HCT116 (cell line): ENCODE measurements around the gene EMILIN2. TPM values are rescaled to one million over a fixed set of nuclear protein-coding genes. Genes with fewer than 3 reads are reported as not detected.

Experiments used
- ATAC-seq: fragments of 200-7000 bp; cut with Tn5 transposase; 2 replicates; pipeline ENCODE4 v1.9.1; 2020; ENCODE audit warnings: mild to moderate bottlenecking, moderate library complexity
- BruUV-seq: library from RNA; stranded (reverse); fragments of 400-500 nt; replicated peaks from 2 replicates; lab custom pipeline; 2021; lab: Mats Ljungman, UMichigan
- CTCF ChIA-PET: fragments of 300-600 bp; sonication (Branson Sonifier 250); formaldehyde crosslinking; loops from one replicate; lab custom pipeline; 2021; ENCODE audit warnings: antibody characterized with exemption; lab: Charles Lee
- POLR2A ChIA-PET: fragments of 300-600, 350-600 bp; sonication (Branson Sonifier 250); formaldehyde crosslinking; loops from one replicate; lab custom pipeline; 2021; ENCODE audit warnings: antibody characterized with exemption; lab: Charles Lee
- RAD21 ChIA-PET, 2 experiments: fragments of 300-600 bp; sonication (Branson Sonifier 250); formaldehyde crosslinking; loops; one replicate each; lab custom pipeline; 2023; ENCODE audit warnings: low total read pairs in 2 of 2; ENCODE audit not compliant: uncharacterized antibody in 2 of 2, unreplicated experiment in 2 of 2, low non-redundant PET in 1 of 2; lab: Charles Lee
- DNase-seq: peaks from one replicate; pipeline ENCODE4 v3.0.0-alpha.2; 2010; ENCODE audit warnings: low read depth, low spot score
- H2AFZ ChIP-seq: fragments of 200-600 bp; shearing (Covaris generic), sonication (generic); 2 replicates; pipeline ENCODE4 v1.6.1; 2017; ENCODE audit warnings: low read depth, mixed run types, mixed read lengths, antibody characterized with exemption, low read length; ENCODE audit not compliant: poor library complexity, severe bottlenecking
- H3K27ac ChIP-seq: 2 replicates; pipeline ENCODE4 v1.5.1; 2012; ENCODE audit warnings: low read depth, low read length
- H3K27me3 ChIP-seq: fragments of 200-600 bp; sonication (generic); 2 replicates; pipeline ENCODE4 v1.6.1; 2016; ENCODE audit warnings: mixed run types, low read length, mixed read lengths; ENCODE audit not compliant: insufficient read depth
- H3K36me3 ChIP-seq, 2 experiments: fragments of 200-500 bp in 1 of 2; fragments of 200-600 bp in 1 of 2; sonication (Bioruptor generic) in 1 of 2; sonication (generic) in 1 of 2; 2 replicates each; pipeline versions ENCODE4 v1.5.1 to v1.6.1; 2014 to 2016; ENCODE audit warnings: low read length in 2 of 2, inconsistent platforms in 1 of 2, mixed read lengths in 1 of 2, mixed run types in 1 of 2; ENCODE audit not compliant: insufficient read depth in 2 of 2, control insufficient read depth in 1 of 2
- H3K4me1 ChIP-seq, 2 experiments: fragments of 200-600 bp in 1 of 2; sonication (generic) in 1 of 2; 2 replicates each; pipeline versions ENCODE4 v1.5.1 to v1.6.1; 2012 to 2017; ENCODE audit warnings: low read length in 2 of 2, inconsistent platforms in 1 of 2, mild to moderate bottlenecking in 1 of 2, mixed read lengths in 1 of 2, mixed run types in 1 of 2, moderate library complexity in 1 of 2; ENCODE audit not compliant: insufficient read depth in 2 of 2, control insufficient read depth in 1 of 2
- H3K4me2 ChIP-seq: fragments of 200-600 bp; sonication (generic); 2 replicates; pipeline ENCODE4 v1.6.1; 2017; ENCODE audit warnings: mixed run types, low read length, mixed read lengths
- H3K4me3 ChIP-seq, 2 experiments: fragments of 200-600 bp in 1 of 2; sonication (generic) in 1 of 2; replicated peaks in 1 of 2; 2 replicates each; pipeline ENCODE4 v1.5.1; 2011 to 2016; ENCODE audit warnings: low read length in 2 of 2, control low read depth in 1 of 2, low read depth in 1 of 2, mild to moderate bottlenecking in 1 of 2, mixed read lengths in 1 of 2, mixed run types in 1 of 2
- H3K79me2 ChIP-seq: fragments of 200-600 bp; sonication (generic); 2 replicates; pipeline ENCODE4 v1.6.1; 2017; ENCODE audit warnings: mild to moderate bottlenecking, mixed run types, low read length, moderate library complexity, mixed read lengths; ENCODE audit not compliant: insufficient read depth
- H3K9ac ChIP-seq: fragments of 200-600 bp; sonication (generic); 2 replicates; pipeline ENCODE4 v1.6.1; 2016; ENCODE audit warnings: low read length, mixed read lengths
- H3K9me2 ChIP-seq: fragments of 200-600 bp; sonication (generic), shearing (Covaris generic); 2 replicates; pipeline ENCODE4 v1.6.1; 2017; ENCODE audit warnings: mixed run types, mild to moderate bottlenecking, moderate library complexity; ENCODE audit not compliant: insufficient read depth
- H3K9me3 ChIP-seq, 2 experiments: fragments of 200-500 bp in 1 of 2; fragments of 200-600 bp in 1 of 2; sonication (Bioruptor generic) in 1 of 2; sonication (generic) in 1 of 2; 2 replicates each; pipeline ENCODE4 v1.6.1; 2014 to 2017; ENCODE audit warnings: low read length in 2 of 2, mixed read lengths in 2 of 2, inconsistent platforms in 1 of 2, low read depth in 1 of 2, mild to moderate bottlenecking in 1 of 2, mixed run types in 1 of 2, moderate library complexity in 1 of 2; ENCODE audit not compliant: control insufficient read depth in 1 of 2, insufficient read depth in 1 of 2
- H4K20me1 ChIP-seq: fragments of 200-600 bp; sonication (generic), shearing (Covaris generic); 2 replicates; pipeline ENCODE4 v1.6.1; 2017; ENCODE audit warnings: mixed run types, mild to moderate bottlenecking, moderate library complexity; ENCODE audit not compliant: insufficient read depth
- CEBPB ChIP-seq: IDR thresholded peaks from 2 replicates; pipeline ENCODE4 v1.6.1; 2012; ENCODE audit warnings: low read depth
- EGR1 ChIP-seq: IDR thresholded peaks from 2 replicates; pipeline ENCODE4 v1.6.1; 2012; ENCODE audit warnings: low read depth
- EZH2phosphoT487 ChIP-seq: fragments of 200-600 bp; IDR thresholded peaks from 2 replicates; pipeline ENCODE4 v1.6.1; 2018; ENCODE audit warnings: antibody characterized with exemption, borderline replicate concordance
- FOSL1 ChIP-seq: IDR thresholded peaks from 2 replicates; pipeline ENCODE4 v1.6.1; 2012; ENCODE audit warnings: low read depth
- POLR2A ChIP-seq: IDR thresholded peaks from 2 replicates; pipeline ENCODE4 v1.7.0; 2011; ENCODE audit warnings: borderline replicate concordance; ENCODE audit not compliant: insufficient read depth, insufficient read length; ENCODE audit errors: extremely low read depth
- RAD21 ChIP-seq: IDR thresholded peaks from 2 replicates; pipeline ENCODE4 v1.6.1; 2012; ENCODE audit warnings: low read depth, mild to moderate bottlenecking
- SIN3A ChIP-seq: IDR thresholded peaks from 2 replicates; pipeline ENCODE4 v1.6.1; 2012; ENCODE audit warnings: low read depth
- SP1 ChIP-seq: IDR thresholded peaks from 2 replicates; pipeline ENCODE4 v1.6.1; 2012; ENCODE audit warnings: low read depth
- SRF ChIP-seq: IDR thresholded peaks from 2 replicates; pipeline ENCODE4 v1.6.1; 2012; ENCODE audit warnings: low read depth
- TCF7L2 ChIP-seq: IDR thresholded peaks from 2 replicates; pipeline ENCODE4 v1.7.0; 2011; ENCODE audit warnings: borderline replicate concordance, inconsistent platforms; ENCODE audit not compliant: insufficient read depth, insufficient read length; ENCODE audit errors: extremely low read depth
- YY1 ChIP-seq: IDR thresholded peaks from 2 replicates; pipeline ENCODE4 v1.6.1; 2011; ENCODE audit warnings: low read length, low read depth, moderate library complexity, mild to moderate bottlenecking; ENCODE audit not compliant: insufficient replicate concordance; ENCODE audit errors: extremely low read depth
- ZNF274 ChIP-seq: fragments of 200-500 bp; sonication (Bioruptor generic); IDR thresholded peaks from 2 replicates; pipeline ENCODE4 v1.6.1; 2014; ENCODE audit warnings: mild to moderate bottlenecking, low read depth, low read length, inconsistent platforms
- intact Hi-C: fragments of 100-400 bp; cut with micrococcal nuclease; formaldehyde crosslinking; loops from 2 replicates; pipeline ENCODE4 v1.10.0; 2022
- total RNA-seq: library from RNA; stranded (reverse); gene quantifications from one replicate; pipeline ENCODE4 v1.2.1, GENCODE V29; 2021; ENCODE audit not compliant: unreplicated experiment
- TF ChIP-seq, protein P1 (sequence below): IDR thresholded peaks from 2 replicates; pipeline ENCODE4 v1.6.1; 2011; ENCODE audit warnings: mild to moderate bottlenecking, low read length, moderate library complexity; ENCODE audit not compliant: insufficient replicate concordance; ENCODE audit errors: extremely low read depth
- TF ChIP-seq, protein P2 (sequence below): IDR thresholded peaks from 2 replicates; pipeline ENCODE4 v1.6.1; 2012; ENCODE audit warnings: low read depth
- TF ChIP-seq, protein P3 (sequence below): IDR thresholded peaks from 2 replicates; pipeline ENCODE4 v1.6.1; 2012

The EMILIN2 gene
- total RNA-seq, 1 experiment from 2014 or later = 23.4 TPM

DNA sequence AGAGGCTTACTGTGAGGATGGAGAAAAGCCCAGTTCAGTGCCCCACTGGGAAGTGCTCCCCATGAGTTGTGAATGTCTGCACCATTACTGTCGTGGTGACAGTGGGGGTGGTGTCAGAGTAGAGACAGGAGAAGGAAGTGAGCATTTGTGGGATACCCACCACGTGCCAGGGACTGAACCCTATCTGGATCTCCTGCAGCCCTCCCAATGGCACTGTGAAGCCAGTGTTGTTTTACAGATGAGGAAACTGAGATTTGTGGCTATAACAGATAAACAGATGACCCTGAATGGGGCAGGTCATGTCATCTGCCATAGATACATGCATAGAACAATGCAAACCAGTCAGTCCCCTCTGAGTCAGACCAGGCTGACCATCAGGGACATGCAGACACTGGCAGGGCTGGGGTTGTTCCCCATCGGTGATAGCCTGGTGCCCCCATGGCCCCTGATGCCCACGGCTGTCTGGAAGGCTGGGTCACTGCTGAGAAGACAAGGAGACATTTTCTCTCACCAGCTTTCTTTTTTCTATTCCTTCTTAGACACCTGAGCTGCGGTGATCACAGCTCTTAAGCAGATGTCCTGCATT is 60.8 kb downstream of the EMILIN2 start:
- H3K4me1 ChIP-seq = peaks cover 7 to 28% of the 10 kb centered on the region in 2 experiments; a peak in 3 of 4 replicates
- no peak overlapping the region for H2AFZ ChIP-seq
- peak overlapping the region; percentile 94 for H3K9ac ChIP-seq

DNA sequence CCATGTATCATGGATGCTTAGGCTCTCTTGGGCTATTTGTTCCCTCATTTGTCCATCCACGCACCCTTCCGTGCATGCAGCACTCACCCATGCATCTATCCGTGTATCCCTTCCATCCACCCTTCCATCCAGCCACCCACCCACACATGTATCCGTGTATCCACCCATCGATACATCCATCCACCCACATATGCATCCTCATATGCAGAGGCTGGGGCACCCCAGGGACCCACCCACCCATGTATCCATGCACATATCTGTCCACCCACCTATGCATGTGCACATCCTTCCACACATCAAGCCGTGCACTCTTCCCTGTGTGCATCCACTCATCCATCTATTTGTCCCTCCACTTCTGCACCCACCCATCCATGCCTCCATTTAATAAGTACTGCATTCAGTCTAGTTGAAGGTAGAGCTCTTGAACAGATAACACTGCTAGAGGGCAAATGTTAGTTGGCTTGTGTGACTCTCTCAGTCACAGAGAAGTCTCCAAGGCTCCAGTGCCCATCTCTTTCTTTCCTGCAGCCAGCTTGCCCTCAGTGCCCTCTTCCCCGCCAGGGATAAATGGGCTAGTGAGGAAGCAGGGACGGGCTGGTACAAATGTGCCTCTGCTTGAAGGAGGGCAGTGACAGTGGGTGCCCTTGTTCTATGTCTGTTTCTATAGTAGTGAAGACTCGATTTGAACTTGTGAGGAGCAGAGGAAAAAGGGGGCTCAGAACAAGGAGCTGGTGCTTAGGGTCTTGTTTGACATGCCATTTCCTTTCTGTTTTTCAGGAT is 61.5 kb downstream of the EMILIN2 start:
- ChIA-PET CTCF (no interaction called here), POLR2A (no interaction called here), RAD21 (no interaction called here)
- peaks cover 11 to 16% of the 10 kb centered on the region in 2 experiments; a peak in 3 of 4 replicates for H3K36me3 ChIP-seq
- DNase-seq (no peak), ATAC-seq (no peak)
- no peaks in the 10 kb centered on the region for H4K20me1 ChIP-seq
- H3K9me3 ChIP-seq = no peaks in the 10 kb centered on the region
- intact Hi-C loops = loop anchor here (5.0 kb wide), 1 partner anchor 141 kb away; no protein-coding TSS in a partner anchor
- H3K27ac ChIP-seq = no peak overlapping the region
- H2AFZ ChIP-seq = no peak overlapping the region
- H3K4me3 ChIP-seq = no peak overlapping the region
- H3K9ac ChIP-seq = no peak overlapping the region
- no peaks in the 10 kb centered on the region for H3K9me2 ChIP-seq
- BruUV-seq = no TSS peak
- TF ChIP-seq, protein P1, sequence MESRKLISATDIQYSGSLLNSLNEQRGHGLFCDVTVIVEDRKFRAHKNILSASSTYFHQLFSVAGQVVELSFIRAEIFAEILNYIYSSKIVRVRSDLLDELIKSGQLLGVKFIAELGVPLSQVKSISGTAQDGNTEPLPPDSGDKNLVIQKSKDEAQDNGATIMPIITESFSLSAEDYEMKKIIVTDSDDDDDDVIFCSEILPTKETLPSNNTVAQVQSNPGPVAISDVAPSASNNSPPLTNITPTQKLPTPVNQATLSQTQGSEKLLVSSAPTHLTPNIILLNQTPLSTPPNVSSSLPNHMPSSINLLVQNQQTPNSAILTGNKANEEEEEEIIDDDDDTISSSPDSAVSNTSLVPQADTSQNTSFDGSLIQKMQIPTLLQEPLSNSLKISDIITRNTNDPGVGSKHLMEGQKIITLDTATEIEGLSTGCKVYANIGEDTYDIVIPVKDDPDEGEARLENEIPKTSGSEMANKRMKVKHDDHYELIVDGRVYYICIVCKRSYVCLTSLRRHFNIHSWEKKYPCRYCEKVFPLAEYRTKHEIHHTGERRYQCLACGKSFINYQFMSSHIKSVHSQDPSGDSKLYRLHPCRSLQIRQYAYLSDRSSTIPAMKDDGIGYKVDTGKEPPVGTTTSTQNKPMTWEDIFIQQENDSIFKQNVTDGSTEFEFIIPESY = no peak
- TF ChIP-seq EZH2phosphoT487 (no peak), SP1 (no peak), CEBPB (no peak), SRF (no peak), SIN3A (no peak), YY1 (no peak)
- TF ChIP-seq, protein P2, sequence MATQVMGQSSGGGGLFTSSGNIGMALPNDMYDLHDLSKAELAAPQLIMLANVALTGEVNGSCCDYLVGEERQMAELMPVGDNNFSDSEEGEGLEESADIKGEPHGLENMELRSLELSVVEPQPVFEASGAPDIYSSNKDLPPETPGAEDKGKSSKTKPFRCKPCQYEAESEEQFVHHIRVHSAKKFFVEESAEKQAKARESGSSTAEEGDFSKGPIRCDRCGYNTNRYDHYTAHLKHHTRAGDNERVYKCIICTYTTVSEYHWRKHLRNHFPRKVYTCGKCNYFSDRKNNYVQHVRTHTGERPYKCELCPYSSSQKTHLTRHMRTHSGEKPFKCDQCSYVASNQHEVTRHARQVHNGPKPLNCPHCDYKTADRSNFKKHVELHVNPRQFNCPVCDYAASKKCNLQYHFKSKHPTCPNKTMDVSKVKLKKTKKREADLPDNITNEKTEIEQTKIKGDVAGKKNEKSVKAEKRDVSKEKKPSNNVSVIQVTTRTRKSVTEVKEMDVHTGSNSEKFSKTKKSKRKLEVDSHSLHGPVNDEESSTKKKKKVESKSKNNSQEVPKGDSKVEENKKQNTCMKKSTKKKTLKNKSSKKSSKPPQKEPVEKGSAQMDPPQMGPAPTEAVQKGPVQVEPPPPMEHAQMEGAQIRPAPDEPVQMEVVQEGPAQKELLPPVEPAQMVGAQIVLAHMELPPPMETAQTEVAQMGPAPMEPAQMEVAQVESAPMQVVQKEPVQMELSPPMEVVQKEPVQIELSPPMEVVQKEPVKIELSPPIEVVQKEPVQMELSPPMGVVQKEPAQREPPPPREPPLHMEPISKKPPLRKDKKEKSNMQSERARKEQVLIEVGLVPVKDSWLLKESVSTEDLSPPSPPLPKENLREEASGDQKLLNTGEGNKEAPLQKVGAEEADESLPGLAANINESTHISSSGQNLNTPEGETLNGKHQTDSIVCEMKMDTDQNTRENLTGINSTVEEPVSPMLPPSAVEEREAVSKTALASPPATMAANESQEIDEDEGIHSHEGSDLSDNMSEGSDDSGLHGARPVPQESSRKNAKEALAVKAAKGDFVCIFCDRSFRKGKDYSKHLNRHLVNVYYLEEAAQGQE = no peak
- H3K79me2 ChIP-seq = peaks cover 14% of the 10 kb centered on the region; the same call in 1 of the 2 replicates
- H3K4me2 ChIP-seq = no peak overlapping the region
- no peaks in the 10 kb centered on the region for H3K27me3 ChIP-seq
- peaks cover 5 to 22% of the 10 kb centered on the region in 2 experiments; a peak in 3 of 4 replicates for H3K4me1 ChIP-seq

More for the DNA sequence above, 60.8 kb downstream of the EMILIN2 start:
- TF ChIP-seq FOSL1 = no peak
- no peak for TF ChIP-seq RAD21
- TF ChIP-seq ZNF274 = no peak
- TF ChIP-seq POLR2A = no peak
- TF ChIP-seq EGR1 = no peak
- TF ChIP-seq, protein P3, sequence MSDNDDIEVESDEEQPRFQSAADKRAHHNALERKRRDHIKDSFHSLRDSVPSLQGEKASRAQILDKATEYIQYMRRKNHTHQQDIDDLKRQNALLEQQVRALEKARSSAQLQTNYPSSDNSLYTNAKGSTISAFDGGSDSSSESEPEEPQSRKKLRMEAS = no peak
- no peak for TF ChIP-seq TCF7L2
- ChIA-PET RAD21 (no interaction called here), CTCF (no interaction called here), POLR2A (no interaction called here)
- H3K4me3 ChIP-seq = peak overlapping the region; percentile 64 to 86
- H3K79me2 ChIP-seq = peaks cover 14% of the 10 kb centered on the region; the same call in 1 of the 2 replicates
- BruUV-seq = TSS peak; percentile 27
- no peak for DNase-seq
- H4K20me1 ChIP-seq = no peaks in the 10 kb centered on the region
- no peaks in the 10 kb centered on the region for H3K27me3 ChIP-seq
- ATAC-seq = peak; percentile 0; the same call in 1 of the 2 replicates
- intact Hi-C loops = loop anchor here (5.0 kb wide), 1 partner anchor 140 kb away; no protein-coding TSS in a partner anchor
- H3K36me3 ChIP-seq = peaks cover 9 to 16% of the 10 kb centered on the region in 2 experiments; a peak in 3 of 4 replicates
- peak overlapping the region; percentile 96 for H3K27ac ChIP-seq
- no peaks in the 10 kb centered on the region for H3K9me3 ChIP-seq
- peak overlapping the region; percentile 93 for H3K4me2 ChIP-seq
- no peaks in the 10 kb centered on the region for H3K9me2 ChIP-seq
